Calu3 (cell line): ENCODE measurements around the gene MRPS2. TPM values are rescaled to one million over a fixed set of nuclear protein-coding genes. Genes with fewer than 3 reads are reported as not detected.
"Not testable (repeated sequence)": the region's sequence is repeated elsewhere in the genome, so short reads cannot be mapped to it uniquely, and the experiment has no call there.

Experiments used
- BruUV-seq: library from RNA; stranded (reverse); fragments of 400-500 nt; replicated peaks from 2 replicates; lab custom pipeline; 2021; lab: Mats Ljungman, UMichigan
- CTCF ChIA-PET: fragments of 300-600 bp; sonication (Branson Sonifier 250); formaldehyde crosslinking; loops from one replicate; lab custom pipeline; 2022; ENCODE audit warnings: antibody characterized with exemption; lab: Charles Lee
- DNase-seq: peaks from one replicate; pipeline ENCODE4 v3.0.0; 2022
- H3K27ac Mint-ChIP-seq: one replicate; pipeline ENCODE4 v1.8.0; 2022; ENCODE audit warnings: mixed read lengths; ENCODE audit not compliant: unreplicated experiment
- H3K27me3 Mint-ChIP-seq: one replicate; pipeline ENCODE4 v1.8.0; 2022; ENCODE audit warnings: mixed read lengths; ENCODE audit not compliant: unreplicated experiment
- H3K36me3 Mint-ChIP-seq: one replicate; pipeline ENCODE4 v1.8.0; 2022; ENCODE audit warnings: mild to moderate bottlenecking, moderate library complexity, mixed read lengths; ENCODE audit not compliant: insufficient read depth, unreplicated experiment
- H3K4me1 Mint-ChIP-seq: one replicate; pipeline ENCODE4 v1.8.0; 2022; ENCODE audit warnings: mild to moderate bottlenecking, low read depth, mixed read lengths; ENCODE audit not compliant: unreplicated experiment
- H3K4me3 Mint-ChIP-seq: one replicate; pipeline ENCODE4 v1.8.0; 2022; ENCODE audit warnings: mild to moderate bottlenecking, low read depth, moderate library complexity, mixed read lengths; ENCODE audit not compliant: unreplicated experiment
- H3K9me3 Mint-ChIP-seq: one replicate; pipeline ENCODE4 v1.8.0; 2022; ENCODE audit warnings: low read depth, mixed read lengths; ENCODE audit not compliant: unreplicated experiment
- CTCF ChIP-seq: fragments of 200-600 bp; IDR thresholded peaks from one replicate; pipeline ENCODE4 v1.8.0; 2022; ENCODE audit warnings: antibody characterized with exemption; ENCODE audit not compliant: unreplicated experiment
- intact Hi-C: fragments of 100-400 bp; cut with micrococcal nuclease; formaldehyde crosslinking; loops from one replicate; pipeline ENCODE4 v1.10.0; 2022; ENCODE audit not compliant: unreplicated experiment
- total RNA-seq: library from RNA; stranded (reverse); gene quantifications from 2 replicates; pipeline ENCODE4 v1.2.3, GENCODE V29; 2022

The MRPS2 gene
- total RNA-seq, 1 experiment from 2014 or later: 31.9 TPM

GRCh38 chr9:135533113-135533512 is 32.6 kb downstream of the MRPS2 start:
- no peaks in the 10 kb centered on the region for H3K9me3 Mint-ChIP-seq
- peaks cover 72% of the 10 kb centered on the region for H3K27me3 Mint-ChIP-seq
- DNase-seq: no peak
- H3K27ac Mint-ChIP-seq: no peak overlapping the region
- H3K36me3 Mint-ChIP-seq: no peaks in the 10 kb centered on the region
- H3K4me1 Mint-ChIP-seq: no peaks in the 10 kb centered on the region
- intact Hi-C loops: no loop called here
- CTCF ChIA-PET: no interaction called here
- H3K4me3 Mint-ChIP-seq: no peak overlapping the region
- no TSS peak for BruUV-seq
- no peak for TF ChIP-seq CTCF

DNA sequence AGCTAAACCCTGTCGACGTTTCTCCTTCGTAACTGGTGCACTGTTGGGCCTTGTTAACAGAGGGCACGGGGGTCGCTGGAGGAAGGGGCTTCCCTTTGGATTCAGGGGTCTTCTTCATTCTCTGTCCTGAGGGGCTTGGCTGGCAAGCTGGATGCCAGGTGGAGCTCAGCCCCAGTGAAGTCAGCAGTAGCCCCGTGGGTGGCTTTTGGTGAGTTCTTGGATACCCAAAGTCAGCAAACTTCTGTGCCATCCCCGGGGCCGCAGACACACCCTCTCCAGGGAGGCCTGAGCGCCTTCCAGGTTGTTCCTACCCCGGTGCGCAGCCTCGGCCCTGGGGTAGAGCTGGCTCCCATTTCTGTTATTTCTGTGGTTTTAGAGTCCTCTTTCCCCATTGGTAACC is 33.2 kb downstream of the MRPS2 start:
- Mint-ChIP-seq H3K4me3 (no peak overlapping the region), H3K4me1 (no peaks in the 10 kb centered on the region), H3K36me3 (no peaks in the 10 kb centered on the region), H3K27ac (no peak overlapping the region), H3K27me3 (peaks cover 76% of the 10 kb centered on the region), H3K9me3 (no peaks in the 10 kb centered on the region)
- no peak for TF ChIP-seq CTCF
- no TSS peak for BruUV-seq
- CTCF ChIA-PET: no interaction called here
- intact Hi-C loops: no loop called here
- no peak for DNase-seq

GRCh38 chr9:135534192-135534711 is 33.8 kb downstream of the MRPS2 start:
- BruUV-seq, intact Hi-C loops, H3K9me3 Mint-ChIP-seq, CTCF ChIA-PET, H3K36me3 Mint-ChIP-seq, H3K27ac Mint-ChIP-seq, DNase-seq, H3K4me1 Mint-ChIP-seq, H3K4me3 Mint-ChIP-seq: not testable (repeated sequence)
- peaks cover 76% of the 10 kb centered on the region for H3K27me3 Mint-ChIP-seq

- H3K27ac Mint-ChIP-seq, H3K4me1 Mint-ChIP-seq, DNase-seq, BruUV-seq, intact Hi-C loops, H3K4me3 Mint-ChIP-seq, H3K36me3 Mint-ChIP-seq, H3K9me3 Mint-ChIP-seq: not testable (repeated sequence)
- CTCF ChIA-PET: interaction anchor here (0.7 kb wide), 1 partner anchor 49 kb away, joined by 3 read pairs; no protein-coding TSS in a partner anchor
- H3K27me3 Mint-ChIP-seq: peaks cover 76% of the 10 kb centered on the region
Observed at GRCh38 chr9:135534826-135535225, 34.3 kb downstream of the MRPS2 start.

GRCh38 chr9:135535631-135536030 is 35.1 kb downstream of the MRPS2 start:
- intact Hi-C loops: not testable (repeated sequence)

DNA sequence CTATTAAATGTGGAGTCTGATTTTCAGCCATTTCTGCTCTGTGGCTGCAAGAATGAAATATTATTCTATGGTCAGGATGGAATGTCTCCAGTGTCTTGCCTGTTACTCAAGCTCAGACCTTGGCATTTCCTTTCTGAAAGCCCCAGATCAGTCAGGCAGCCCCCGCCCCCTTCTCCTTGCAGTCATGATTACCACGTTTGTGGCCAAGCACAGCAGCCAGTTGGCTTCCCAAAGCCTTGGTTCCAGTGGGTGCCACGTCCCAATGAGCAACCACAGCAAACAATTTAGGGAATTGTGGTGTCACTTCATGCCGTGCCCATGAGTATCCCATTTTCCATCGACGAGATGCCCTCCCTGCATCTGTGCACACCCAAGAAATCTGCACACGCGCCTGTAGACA is 35.7 kb downstream of the MRPS2 start:
- intact Hi-C loops: no loop called here
- H3K4me1 Mint-ChIP-seq: no peaks in the 10 kb centered on the region
- CTCF ChIA-PET: no interaction called here

More at GRCh38 chr9:135535631-135536030, 35.1 kb downstream of the MRPS2 start:
- not testable (repeated sequence) for BruUV-seq, H3K9me3 Mint-ChIP-seq, DNase-seq, H3K4me3 Mint-ChIP-seq, H3K27ac Mint-ChIP-seq, H3K36me3 Mint-ChIP-seq, H3K4me1 Mint-ChIP-seq
- H3K27me3 Mint-ChIP-seq: peaks cover 76% of the 10 kb centered on the region
- CTCF ChIA-PET: interaction anchor here (0.7 kb wide), 1 partner anchor 50 kb away, joined by 3 read pairs; no protein-coding TSS in a partner anchor

GRCh38 chr9:135543262-135543894 is 42.9 kb downstream of the MRPS2 start:
- BruUV-seq: not testable (repeated sequence)

More for the DNA sequence above, 35.7 kb downstream of the MRPS2 start:
- no peak overlapping the region for H3K4me3 Mint-ChIP-seq
- no peak overlapping the region for H3K27ac Mint-ChIP-seq
- H3K36me3 Mint-ChIP-seq: no peaks in the 10 kb centered on the region
- H3K9me3 Mint-ChIP-seq: no peaks in the 10 kb centered on the region
- DNase-seq: no peak
- no TSS peak for BruUV-seq
- TF ChIP-seq CTCF: no peak
- peaks cover 75% of the 10 kb centered on the region for H3K27me3 Mint-ChIP-seq

More at GRCh38 chr9:135543262-135543894, 42.9 kb downstream of the MRPS2 start:
- Mint-ChIP-seq H3K27me3 (peaks cover 52% of the 10 kb centered on the region), H3K27ac (peak overlapping the region; percentile 52)
- intact Hi-C loops, CTCF ChIA-PET, H3K9me3 Mint-ChIP-seq, H3K4me3 Mint-ChIP-seq, H3K36me3 Mint-ChIP-seq, H3K4me1 Mint-ChIP-seq: not testable (repeated sequence)
- DNase-seq: peak; percentile 13
